Smooth muscle cell (in vitro differentiated cells): ENCODE results near the gene NDUFV3. TPM values are rescaled to one million over a fixed set of nuclear protein-coding genes. Genes with fewer than 3 reads are reported as not detected.
"Not testable (repeated sequence)": the region's sequence is repeated elsewhere in the genome, so short reads cannot be mapped to it uniquely, and the experiment has no call there.

Experiments
- DNase-seq: peaks from one replicate; lab custom pipeline; 2025; ENCODE audit not compliant: unreplicated experiment; lab: John Stamatoyannopoulos, UW
- H2AFZ ChIP-seq: fragments of 200-600 bp; sonication (generic); 2 replicates; pipeline ENCODE4 v1.6.0; 2016; ENCODE audit warnings: antibody characterized with exemption, low read depth, mild to moderate bottlenecking
- H3F3A ChIP-seq: fragments of 200-600 bp; sonication (generic); 2 replicates; pipeline ENCODE4 v1.6.0; 2017; ENCODE audit warnings: antibody characterized with exemption, low read depth
- H3K27ac ChIP-seq: fragments of 200-600 bp; sonication (generic); 2 replicates; pipeline ENCODE4 v1.5.1; 2016; ENCODE audit warnings: low read depth, mild to moderate bottlenecking
- H3K27me3 ChIP-seq: fragments of 200-600 bp; sonication (generic); 2 replicates; pipeline ENCODE4 v1.6.1; 2016; ENCODE audit warnings: low read depth, mild to moderate bottlenecking
- H3K36me3 ChIP-seq: fragments of 200-600 bp; sonication (generic); 2 replicates; pipeline ENCODE4 v1.5.1; 2016; ENCODE audit warnings: low read depth
- H3K4me1 ChIP-seq: fragments of 200-600 bp; sonication (generic); 2 replicates; pipeline ENCODE4 v1.5.1; 2016; ENCODE audit warnings: low read depth
- H3K4me2 ChIP-seq: fragments of 200-600 bp; sonication (generic); 2 replicates; pipeline ENCODE4 v1.6.0; 2016; ENCODE audit warnings: mild to moderate bottlenecking
- H3K4me3 ChIP-seq: fragments of 200-600 bp; sonication (generic); 2 replicates; pipeline ENCODE4 v1.5.1; 2016; ENCODE audit warnings: mild to moderate bottlenecking
- H3K79me2 ChIP-seq: fragments of 200-600 bp; sonication (generic); 2 replicates; pipeline ENCODE4 v1.6.0; 2016; ENCODE audit warnings: low read depth, mild to moderate bottlenecking
- H3K9ac ChIP-seq: fragments of 200-600 bp; sonication (generic); 2 replicates; pipeline ENCODE4 v1.6.0; 2016; ENCODE audit warnings: low read depth
- H3K9me3 ChIP-seq: fragments of 200-600 bp; sonication (generic); replicated peaks from 2 replicates; pipeline ENCODE4 v1.5.1; 2016; ENCODE audit warnings: low read depth
- H4K20me1 ChIP-seq: fragments of 200-600 bp; sonication (generic); 2 replicates; pipeline ENCODE4 v1.6.0; 2016; ENCODE audit warnings: low read depth
- CTCF ChIP-seq: fragments of 200-600 bp; sonication (generic); IDR thresholded peaks from 2 replicates; pipeline ENCODE4 v1.5.1; 2017; ENCODE audit warnings: borderline replicate concordance, mild to moderate bottlenecking, antibody characterized with exemption; ENCODE audit not compliant: insufficient read depth, poor library complexity, severe bottlenecking
- WGBS: methylation state at CpG from one replicate; pipeline ENCODE4 v1.1.7; 2016; ENCODE audit warnings: low lambda C conversion rate; 5-methylcytosine and 5-hydroxymethylcytosine counted together
- polyA plus RNA-seq: library from polyadenylated mRNA; unstranded; fragments of >200 nt; fragmentation: Nextera tagmentation; extraction: Ambion mirVana; gene quantifications from 2 replicates; pipeline ENCODE4 v1.2.1, GENCODE V29; 2016
- total RNA-seq: library from RNA; depleted of rRNA; stranded (reverse); fragments of >200 nt; gene quantifications from 2 replicates; pipeline ENCODE4 v1.2.3, GENCODE V29; 2014

Gene NDUFV3
- total and polyA plus RNA-seq, 2 experiments from 2014 or later = 23.3 to 28.4 TPM

- 98% methylated on average over 11 of the region's 11 CpGs for WGBS
- H3K27me3 ChIP-seq = no peaks in the 10 kb centered on the region
- no peak overlapping the region for H3K9ac ChIP-seq
- H3K4me3 ChIP-seq = no peak overlapping the region
- no peak overlapping the region for H3K27ac ChIP-seq
- no peaks in the 10 kb centered on the region for H3K79me2 ChIP-seq
- H4K20me1 ChIP-seq = peaks cover 32% of the 10 kb centered on the region
- DNase-seq = no peak
- TF ChIP-seq CTCF = no peak
- no peak overlapping the region for H3K4me2 ChIP-seq
- no peaks in the 10 kb centered on the region for H3K9me3 ChIP-seq
- no peaks in the 10 kb centered on the region for H3K36me3 ChIP-seq
- no peaks in the 10 kb centered on the region for H3K4me1 ChIP-seq
- H2AFZ ChIP-seq = no peak overlapping the region
- no peaks in the 10 kb centered on the region for H3F3A ChIP-seq
Measured at GRCh38 chr21:42903817-42904216, 10.7 kb downstream of the NDUFV3 start.

GRCh38 chr21:42905195-42905594, 12.1 kb downstream of the NDUFV3 start:
- Histone ChIP-seq H3K27ac (no peak overlapping the region), H3K9me3 (no peaks in the 10 kb centered on the region), H3K79me2 (no peaks in the 10 kb centered on the region), H3K9ac (no peak overlapping the region), H3K4me2 (no peak overlapping the region), H2AFZ (no peak overlapping the region), H3F3A (no peaks in the 10 kb centered on the region), H4K20me1 (peaks cover 31% of the 10 kb centered on the region), H3K36me3 (peaks cover 6% of the 10 kb centered on the region), H3K4me1 (no peaks in the 10 kb centered on the region), H3K4me3 (no peak overlapping the region), H3K27me3 (no peaks in the 10 kb centered on the region)
- no peak for DNase-seq
- no peak for TF ChIP-seq CTCF
- WGBS = 96% methylated on average over 8 of the region's 8 CpGs

GRCh38 chr21:42906233-42906632, 13.1 kb downstream of the NDUFV3 start:
- no peaks in the 10 kb centered on the region for H3K79me2 ChIP-seq
- WGBS = 99% methylated on average over 16 of the region's 16 CpGs

GRCh38 chr21:42908484-42908883, 15.4 kb downstream of the NDUFV3 start:
- not testable (repeated sequence) for H3K4me2 ChIP-seq, H3K4me1 ChIP-seq, H3K36me3 ChIP-seq, H2AFZ ChIP-seq, H3K9ac ChIP-seq, H3F3A ChIP-seq, DNase-seq, H3K79me2 ChIP-seq, H4K20me1 ChIP-seq, H3K27ac ChIP-seq, H3K9me3 ChIP-seq, H3K27me3 ChIP-seq, H3K4me3 ChIP-seq
- 98% methylated on average over 9 of the region's 9 CpGs for WGBS

More at GRCh38 chr21:42906233-42906632, 13.1 kb downstream of the NDUFV3 start:
- H3K4me1 ChIP-seq = no peaks in the 10 kb centered on the region
- H4K20me1 ChIP-seq = peaks cover 21% of the 10 kb centered on the region
- no peak overlapping the region for H3K9ac ChIP-seq
- H3K36me3 ChIP-seq = peaks cover 7% of the 10 kb centered on the region
- no peaks in the 10 kb centered on the region for H3F3A ChIP-seq
- DNase-seq = no peak
- TF ChIP-seq CTCF = no peak
- no peaks in the 10 kb centered on the region for H3K9me3 ChIP-seq
- no peaks in the 10 kb centered on the region for H3K27me3 ChIP-seq
- no peak overlapping the region for H3K27ac ChIP-seq
- H2AFZ ChIP-seq = no peak overlapping the region
- no peak overlapping the region for H3K4me2 ChIP-seq
- no peak overlapping the region for H3K4me3 ChIP-seq

- WGBS = 94% methylated on average over 6 of the region's 6 CpGs
- H4K20me1 ChIP-seq = not testable (repeated sequence)
Measured at GRCh38 chr21:42911920-42912319, 18.8 kb downstream of the NDUFV3 start.

More at GRCh38 chr21:42911920-42912319, 18.8 kb downstream of the NDUFV3 start:
- not testable (repeated sequence) for H3K27ac ChIP-seq, H3K4me1 ChIP-seq, H3F3A ChIP-seq, H3K36me3 ChIP-seq, H3K4me3 ChIP-seq, H2AFZ ChIP-seq, H3K27me3 ChIP-seq, H3K9me3 ChIP-seq, DNase-seq, H3K4me2 ChIP-seq, H3K79me2 ChIP-seq, H3K9ac ChIP-seq
